IMR-90 (cell line): Measurements from ENCODE around the gene FAHD2A.
"Not testable (repeated sequence)": the region's sequence is repeated elsewhere in the genome, so short reads cannot be mapped to it uniquely, and the experiment has no call there.

ENCODE experiments used
- BHLHE40 ChIP-seq: fragments of 150-350 bp; IDR thresholded peaks from 2 replicates; pipeline ENCODE4 v1.6.1; 2016; ENCODE audit warnings: mild to moderate bottlenecking, low read depth, low read length
- CHD1 ChIP-seq: IDR thresholded peaks from 2 replicates; pipeline ENCODE4 v1.6.1; 2012; ENCODE audit warnings: low read depth, low read length, improper control_type of control experiment
- FOS ChIP-seq: fragments of 150-350 bp; IDR thresholded peaks from 2 replicates; pipeline ENCODE4 v1.6.1; 2016; ENCODE audit warnings: low read depth, low read length
- MAFK ChIP-seq: IDR thresholded peaks from 2 replicates; pipeline ENCODE4 v1.6.1; 2012; ENCODE audit warnings: low read depth, low read length, improper control_type of control experiment
- MXI1 ChIP-seq: IDR thresholded peaks from 2 replicates; pipeline ENCODE4 v1.6.1; 2012; ENCODE audit warnings: low read depth, mild to moderate bottlenecking, low read length, moderate library complexity, borderline replicate concordance
- NFE2L2 ChIP-seq: fragments of 150-350 bp; IDR thresholded peaks from 2 replicates; pipeline ENCODE4 v1.6.1; 2016; ENCODE audit warnings: low read depth, mild to moderate bottlenecking, low read length
- POLR2A ChIP-seq: IDR thresholded peaks from 2 replicates; pipeline ENCODE4 v1.6.1; 2012; ENCODE audit warnings: mild to moderate bottlenecking, low read depth, low read length
- RAD21 ChIP-seq: IDR thresholded peaks from 2 replicates; pipeline ENCODE4 v1.6.1; 2012; ENCODE audit warnings: low read length, improper control_type of control experiment
- RCOR1 ChIP-seq: IDR thresholded peaks from 2 replicates; pipeline ENCODE4 v1.6.1; 2012; ENCODE audit warnings: mild to moderate bottlenecking, low read length, improper control_type of control experiment; ENCODE audit not compliant: insufficient replicate concordance
- RFX5 ChIP-seq: IDR thresholded peaks from 2 replicates; pipeline ENCODE4 v1.8.0; 2012; ENCODE audit warnings: low read depth, mild to moderate bottlenecking, low read length, moderate library complexity
- SMC3 ChIP-seq: fragments of 150-350 bp; IDR thresholded peaks from 2 replicates; pipeline ENCODE4 v1.6.1; 2016; ENCODE audit warnings: low read depth, mild to moderate bottlenecking, antibody characterized with exemption, low read length, moderate library complexity
- TF ChIP-seq, protein P1 (sequence below): conservative IDR thresholded peaks from 2 replicates; pipeline ENCODE4 v1.5.1; 2012; ENCODE audit warnings: mild to moderate bottlenecking, low read depth, low read length, improper control_type of control experiment
- TF ChIP-seq, protein P2 (sequence below): fragments of 150-350 bp; IDR thresholded peaks from 2 replicates; pipeline ENCODE4 v1.6.1; 2017; ENCODE audit warnings: mild to moderate bottlenecking, antibody characterized with exemption, low read length, low read depth
- TF ChIP-seq, protein P3 (sequence below): fragments of 150-350 bp; IDR thresholded peaks from 2 replicates; pipeline ENCODE4 v1.6.1; 2016; ENCODE audit warnings: low read depth, mild to moderate bottlenecking, low read length, moderate library complexity, borderline replicate concordance

DNA sequence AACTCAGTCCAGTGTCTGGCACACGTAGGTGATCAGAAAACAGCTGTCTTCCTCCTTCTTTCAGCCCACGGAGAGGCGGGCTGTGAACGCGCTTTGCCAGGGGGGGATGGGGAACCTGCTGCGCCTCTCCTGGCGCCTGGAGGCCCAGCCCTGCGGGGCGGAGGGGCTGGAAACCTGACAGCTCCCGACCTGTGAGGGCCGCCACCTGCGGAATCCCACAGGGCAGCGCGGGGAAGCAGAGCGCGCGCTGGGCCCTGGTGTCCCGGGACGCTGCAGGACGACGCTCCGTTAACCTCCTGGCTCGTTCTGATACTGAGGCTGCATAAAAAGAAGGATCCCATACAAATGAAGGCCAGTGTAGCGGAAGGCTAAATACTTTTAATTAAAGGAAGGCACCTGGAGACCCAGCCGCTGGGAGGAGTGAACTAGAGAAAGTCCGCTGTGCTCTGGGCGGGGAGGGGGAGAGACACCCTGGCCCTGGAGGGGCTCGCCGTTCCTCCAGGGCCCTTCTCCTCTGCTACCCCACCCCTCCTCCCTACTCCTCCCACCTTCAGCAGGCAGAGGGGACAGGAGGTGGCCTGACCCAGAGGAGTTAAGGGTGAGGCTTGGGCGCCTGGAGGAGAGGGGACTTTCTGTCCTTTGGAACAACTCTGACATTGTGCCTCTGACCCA, 24.8 kb downstream of the FAHD2A start:
- TF ChIP-seq, protein P1, sequence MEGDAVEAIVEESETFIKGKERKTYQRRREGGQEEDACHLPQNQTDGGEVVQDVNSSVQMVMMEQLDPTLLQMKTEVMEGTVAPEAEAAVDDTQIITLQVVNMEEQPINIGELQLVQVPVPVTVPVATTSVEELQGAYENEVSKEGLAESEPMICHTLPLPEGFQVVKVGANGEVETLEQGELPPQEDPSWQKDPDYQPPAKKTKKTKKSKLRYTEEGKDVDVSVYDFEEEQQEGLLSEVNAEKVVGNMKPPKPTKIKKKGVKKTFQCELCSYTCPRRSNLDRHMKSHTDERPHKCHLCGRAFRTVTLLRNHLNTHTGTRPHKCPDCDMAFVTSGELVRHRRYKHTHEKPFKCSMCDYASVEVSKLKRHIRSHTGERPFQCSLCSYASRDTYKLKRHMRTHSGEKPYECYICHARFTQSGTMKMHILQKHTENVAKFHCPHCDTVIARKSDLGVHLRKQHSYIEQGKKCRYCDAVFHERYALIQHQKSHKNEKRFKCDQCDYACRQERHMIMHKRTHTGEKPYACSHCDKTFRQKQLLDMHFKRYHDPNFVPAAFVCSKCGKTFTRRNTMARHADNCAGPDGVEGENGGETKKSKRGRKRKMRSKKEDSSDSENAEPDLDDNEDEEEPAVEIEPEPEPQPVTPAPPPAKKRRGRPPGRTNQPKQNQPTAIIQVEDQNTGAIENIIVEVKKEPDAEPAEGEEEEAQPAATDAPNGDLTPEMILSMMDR, result not testable (repeated sequence)
- not testable (repeated sequence) for TF ChIP-seq SMC3, BHLHE40, POLR2A, RAD21, RCOR1, MAFK, RFX5, CHD1, MXI1, FOS, NFE2L2
- TF ChIP-seq, protein P2, sequence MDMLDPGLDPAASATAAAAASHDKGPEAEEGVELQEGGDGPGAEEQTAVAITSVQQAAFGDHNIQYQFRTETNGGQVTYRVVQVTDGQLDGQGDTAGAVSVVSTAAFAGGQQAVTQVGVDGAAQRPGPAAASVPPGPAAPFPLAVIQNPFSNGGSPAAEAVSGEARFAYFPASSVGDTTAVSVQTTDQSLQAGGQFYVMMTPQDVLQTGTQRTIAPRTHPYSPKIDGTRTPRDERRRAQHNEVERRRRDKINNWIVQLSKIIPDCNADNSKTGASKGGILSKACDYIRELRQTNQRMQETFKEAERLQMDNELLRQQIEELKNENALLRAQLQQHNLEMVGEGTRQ, result not testable (repeated sequence)
- TF ChIP-seq, protein P3, sequence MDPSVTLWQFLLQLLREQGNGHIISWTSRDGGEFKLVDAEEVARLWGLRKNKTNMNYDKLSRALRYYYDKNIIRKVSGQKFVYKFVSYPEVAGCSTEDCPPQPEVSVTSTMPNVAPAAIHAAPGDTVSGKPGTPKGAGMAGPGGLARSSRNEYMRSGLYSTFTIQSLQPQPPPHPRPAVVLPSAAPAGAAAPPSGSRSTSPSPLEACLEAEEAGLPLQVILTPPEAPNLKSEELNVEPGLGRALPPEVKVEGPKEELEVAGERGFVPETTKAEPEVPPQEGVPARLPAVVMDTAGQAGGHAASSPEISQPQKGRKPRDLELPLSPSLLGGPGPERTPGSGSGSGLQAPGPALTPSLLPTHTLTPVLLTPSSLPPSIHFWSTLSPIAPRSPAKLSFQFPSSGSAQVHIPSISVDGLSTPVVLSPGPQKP, result not testable (repeated sequence)
